GM06990 (cell line): Measurements from ENCODE around the gene GP1BB.

Experiments
- DNase-seq: peaks from one replicate; pipeline ENCODE4 v3.0.0-alpha.2; 2011; ENCODE audit not compliant: insufficient read length; ENCODE audit errors: extremely low read depth
- H3K27me3 ChIP-seq: replicated peaks from 2 replicates; pipeline ENCODE4 v1.6.0; 2011; ENCODE audit warnings: low read length; ENCODE audit not compliant: control insufficient read depth, insufficient read depth
- H3K36me3 ChIP-seq: 2 replicates; pipeline ENCODE4 v1.5.1; 2011; ENCODE audit warnings: low read length; ENCODE audit not compliant: control insufficient read depth, insufficient read depth
- H3K4me3 ChIP-seq: replicated peaks from 2 replicates; pipeline ENCODE4 v1.5.1; 2011; ENCODE audit warnings: low read depth, mild to moderate bottlenecking, control low read depth, low read length
- CTCF ChIP-seq: IDR thresholded peaks from 2 replicates; pipeline ENCODE4 v1.5.1; 2011; ENCODE audit warnings: low read length, control low read depth, mild to moderate bottlenecking, inconsistent platforms; ENCODE audit not compliant: insufficient read depth, poor library complexity, severe bottlenecking

The GP1BB gene

GRCh38 chr22:19734837-19735382, 11.6 kb downstream of the GP1BB start:
- no peak overlapping the region for H3K4me3 ChIP-seq
- no peaks in the 10 kb centered on the region for H3K36me3 ChIP-seq
- no peak for DNase-seq
- H3K27me3 ChIP-seq: no peaks in the 10 kb centered on the region
- no peak for TF ChIP-seq CTCF

DNA sequence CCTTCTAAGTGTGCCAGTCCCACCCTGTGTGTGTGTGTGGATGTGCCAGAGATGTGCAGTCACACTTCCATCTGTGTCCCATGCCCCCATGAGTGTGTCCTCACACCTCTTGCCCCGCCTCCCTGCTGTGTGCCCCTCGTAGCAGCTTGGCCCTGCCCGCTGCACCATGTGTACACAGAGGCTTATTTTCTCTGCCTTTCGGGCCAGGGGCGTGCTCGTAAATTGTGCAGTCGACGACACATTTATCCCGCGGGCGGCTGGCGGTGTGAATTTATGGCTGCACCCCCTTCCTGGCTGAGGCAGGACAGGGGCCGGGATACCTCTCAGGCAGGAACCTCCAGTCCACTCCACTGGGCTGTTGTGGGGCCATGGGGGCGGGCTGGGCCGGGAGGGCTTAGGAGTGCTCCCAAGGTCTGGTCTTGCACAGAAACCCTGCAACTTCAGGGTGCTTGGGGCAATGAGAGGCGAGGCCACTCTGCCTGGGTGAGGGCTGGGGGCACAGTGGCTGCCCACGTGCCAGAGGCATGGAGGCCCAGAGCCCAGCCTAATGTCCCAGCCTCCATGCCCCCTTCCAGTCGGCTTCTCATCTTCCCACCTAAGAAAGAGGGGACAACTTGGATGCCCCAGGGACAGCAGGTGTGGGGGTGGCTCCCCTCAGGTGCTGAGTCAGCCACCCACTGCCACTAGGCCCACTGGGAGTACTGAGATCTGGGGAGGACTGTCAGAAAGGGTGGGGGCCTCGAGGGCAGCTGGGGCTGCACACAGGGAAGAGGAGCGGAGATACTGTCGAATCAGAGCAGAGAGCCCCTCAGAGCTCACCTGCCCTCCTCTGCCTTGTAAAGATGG, 12.5 kb downstream of the GP1BB start:
- no peak for TF ChIP-seq CTCF
- Histone ChIP-seq H3K4me3 (no peak overlapping the region), H3K27me3 (no peaks in the 10 kb centered on the region), H3K36me3 (no peaks in the 10 kb centered on the region)
- DNase-seq: no peak

- no peak for TF ChIP-seq CTCF
- no peaks in the 10 kb centered on the region for H3K36me3 ChIP-seq
- H3K4me3 ChIP-seq: no peak overlapping the region
- no peaks in the 10 kb centered on the region for H3K27me3 ChIP-seq
- no peak for DNase-seq
Observed at GRCh38 chr22:19737846-19738663, 14.7 kb downstream of the GP1BB start.

- DNase-seq: no peak
- no peaks in the 10 kb centered on the region for H3K36me3 ChIP-seq
- no peaks in the 10 kb centered on the region for H3K27me3 ChIP-seq
- no peak for TF ChIP-seq CTCF
- H3K4me3 ChIP-seq: no peak overlapping the region
Observed at GRCh38 chr22:19738664-19739447, 15.5 kb downstream of the GP1BB start.

DNA sequence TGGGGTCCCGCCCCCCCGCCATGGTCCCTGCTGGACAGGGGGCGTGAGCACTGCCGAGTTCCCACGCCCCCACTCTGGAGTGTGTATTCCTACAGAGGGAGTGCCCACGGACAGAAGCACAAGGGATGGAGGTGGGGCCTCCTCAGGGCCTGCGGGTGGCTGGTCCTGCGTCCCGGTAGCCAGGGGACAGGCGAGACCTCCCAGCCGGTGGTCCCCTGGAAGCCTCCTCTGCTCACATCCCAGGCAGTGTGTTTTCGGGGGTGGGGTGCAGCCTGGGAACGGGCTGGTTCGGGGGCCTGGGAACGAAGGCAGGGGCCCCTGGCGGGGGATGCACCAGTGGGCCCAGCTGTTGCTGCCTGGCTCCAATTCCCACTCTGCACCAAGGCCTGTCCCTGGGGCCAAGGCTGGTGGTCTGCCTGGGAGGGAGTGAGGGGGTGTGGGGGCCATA, 16.1 kb downstream of the GP1BB start:
- no peak for DNase-seq
- Histone ChIP-seq H3K27me3 (no peaks in the 10 kb centered on the region), H3K4me3 (no peak overlapping the region), H3K36me3 (no peaks in the 10 kb centered on the region)
- TF ChIP-seq CTCF: no peak
